ENCODE measurements around the gene CHURC1.

CHURC1 gene

GRCh38 chr14:64880221-64881121, 33.8 kb upstream of the CHURC1 start:
- DNase-seq (ENCODE audit: low read depth) = no peak
- H3K4me3 ChIP-seq (ENCODE audit: low read depth, low read length) = no peak overlapping the region
- no peak for TF ChIP-seq CTCF (conservative IDR thresholded peaks at IDR 0.05; ENCODE audit: low read depth, low read length)

GRCh38 chr14:64885559-64885958, 28.7 kb upstream of the CHURC1 start:
- no peak overlapping the region for H3K4me3 ChIP-seq (ENCODE audit: low read depth, low read length)
- DNase-seq (ENCODE audit: low read depth) = no peak
- no peak for TF ChIP-seq CTCF (conservative IDR thresholded peaks at IDR 0.05; ENCODE audit: low read depth, low read length)

- no peak for DNase-seq (ENCODE audit: low read depth)
- no peak for TF ChIP-seq CTCF (conservative IDR thresholded peaks at IDR 0.05; ENCODE audit: low read depth, low read length)
- H3K4me3 ChIP-seq (ENCODE audit: low read depth, low read length) = no peak overlapping the region
Measured at GRCh38 chr14:64889352-64889751, 24.9 kb upstream of the CHURC1 start.

- no peak overlapping the region for H3K4me3 ChIP-seq (ENCODE audit: low read depth, low read length)
- TF ChIP-seq CTCF (conservative IDR thresholded peaks at IDR 0.05; ENCODE audit: low read depth, low read length) = no peak
- DNase-seq (ENCODE audit: low read depth) = no peak
Measured at GRCh38 chr14:64891173-64891838, 22.9 kb upstream of the CHURC1 start.

GRCh38 chr14:64891839-64892375, 22.3 kb upstream of the CHURC1 start:
- TF ChIP-seq CTCF (conservative IDR thresholded peaks at IDR 0.05; ENCODE audit: low read depth, low read length) = peak; percentile 57
- no peak overlapping the region for H3K4me3 ChIP-seq (ENCODE audit: low read depth, low read length)
- DNase-seq (ENCODE audit: low read depth) = peak; percentile 89

GRCh38 chr14:64899958-64900357, 14.3 kb upstream of the CHURC1 start:
- no peak for TF ChIP-seq CTCF (conservative IDR thresholded peaks at IDR 0.05; ENCODE audit: low read depth, low read length)
- DNase-seq (ENCODE audit: low read depth) = peak; percentile 43
- H3K4me3 ChIP-seq (ENCODE audit: low read depth, low read length) = no peak overlapping the region
